ENCODE data around the gene HMGB3.
"Not testable (repeated sequence)": the region's sequence is repeated elsewhere in the genome, so short reads cannot be mapped to it uniquely, and the experiment has no call there.

The HMGB3 gene

DNA sequence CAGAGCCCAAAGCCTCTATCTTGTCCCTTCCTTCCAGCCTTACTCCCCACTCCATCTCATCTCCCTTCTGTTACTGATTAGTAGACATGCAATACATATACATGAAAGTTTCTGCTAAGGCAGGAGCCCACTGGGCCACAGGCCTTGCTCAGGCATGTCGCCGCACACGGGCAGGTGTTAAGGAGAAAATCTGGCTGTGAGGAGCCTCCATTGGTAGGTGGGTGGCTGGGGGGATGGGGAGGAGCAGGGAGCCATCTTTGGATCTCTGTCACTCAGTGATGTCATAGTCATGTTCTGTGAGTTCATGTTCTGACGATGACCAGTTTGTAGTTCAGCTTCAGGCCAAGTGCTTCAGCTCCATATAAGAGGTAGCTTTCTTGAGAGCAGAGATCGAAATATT, 2.9 kb upstream of the HMGB3 start:
- no peak for DNase-seq

DNA sequence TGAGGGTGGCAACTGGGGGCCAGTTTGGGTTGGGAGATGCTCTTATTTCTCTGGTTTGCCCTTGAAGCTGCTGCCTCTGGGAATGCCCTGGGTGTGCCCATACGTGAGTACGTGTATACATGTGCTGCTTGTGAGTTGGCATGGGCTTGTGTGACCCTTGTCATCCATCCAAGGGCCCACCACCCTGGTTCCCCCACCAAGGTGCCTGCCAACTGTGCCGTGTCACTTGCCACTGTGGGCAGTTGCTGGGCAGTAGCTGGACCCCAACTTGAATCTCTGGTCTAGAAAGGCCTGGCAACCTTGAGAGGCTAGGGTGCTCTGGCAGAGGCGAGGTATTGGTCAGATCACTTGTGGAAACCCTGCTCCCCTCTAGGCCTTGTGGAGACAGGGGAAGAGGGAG, 2.4 kb upstream of the HMGB3 start:
- DNase-seq, result no peak

DNA sequence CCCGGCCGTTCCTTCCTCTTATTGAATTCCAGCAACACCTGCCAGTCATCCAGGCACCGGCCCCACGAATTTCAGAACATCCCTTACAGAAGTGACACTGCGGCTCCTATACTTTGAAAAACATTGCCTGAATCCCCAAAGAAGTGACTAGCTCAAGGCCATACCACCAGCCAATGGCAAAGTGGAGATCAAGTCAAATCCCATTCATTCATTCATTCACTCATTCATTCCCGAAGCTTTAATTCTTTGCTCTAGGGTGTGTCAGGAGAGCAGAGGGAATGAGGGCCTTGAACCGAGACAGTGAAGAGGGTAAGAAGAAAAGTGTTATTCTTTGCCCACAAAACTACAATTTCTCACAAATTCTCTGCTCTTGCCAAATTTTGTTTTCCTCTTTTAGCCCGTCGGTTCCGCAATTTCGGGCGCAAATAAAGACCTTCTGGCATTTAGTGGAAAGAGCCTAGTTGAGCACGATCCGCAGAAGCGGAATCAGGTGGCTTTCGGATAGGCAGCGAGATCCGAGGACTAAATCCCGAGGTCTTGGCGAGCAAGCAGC, 824 bp upstream of the HMGB3 start:
- DNase-seq, result no peak

DNA sequence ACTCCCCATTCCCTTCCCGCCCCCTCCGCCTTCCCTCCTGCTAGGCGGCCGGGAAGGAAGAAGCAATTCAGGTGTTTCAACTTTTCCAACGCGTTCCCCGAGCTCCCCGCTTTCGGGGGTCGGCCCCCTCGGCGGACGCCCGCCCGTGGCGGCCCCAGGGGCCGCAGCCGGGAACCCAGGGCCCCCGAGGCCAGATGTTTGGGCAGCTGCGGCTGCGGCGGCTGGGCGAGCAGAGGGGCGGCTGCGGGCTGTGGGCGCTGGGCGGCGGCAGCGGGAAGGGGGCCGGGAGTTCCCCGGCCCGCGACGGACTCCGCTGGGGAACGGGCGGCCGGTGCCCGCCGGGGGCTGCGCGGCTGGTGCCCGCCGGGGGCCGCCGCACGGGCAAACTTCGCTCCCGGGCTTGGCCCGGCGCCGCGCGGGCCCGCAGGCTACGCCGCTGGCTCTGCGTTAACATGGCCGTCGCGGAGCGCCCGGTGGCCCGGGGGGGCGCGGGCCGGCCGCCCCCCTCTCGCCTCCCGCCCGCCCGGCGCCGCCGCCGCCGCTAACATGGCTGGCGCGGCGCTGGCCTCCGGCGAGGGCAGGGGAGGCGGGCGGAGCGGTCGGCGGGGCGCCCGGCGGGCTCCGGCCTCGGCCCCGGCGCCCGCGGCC, 510 bp downstream of the HMGB3 start:
- DNase-seq, result peak in 1 of 2 experiments; percentile 4

DNA sequence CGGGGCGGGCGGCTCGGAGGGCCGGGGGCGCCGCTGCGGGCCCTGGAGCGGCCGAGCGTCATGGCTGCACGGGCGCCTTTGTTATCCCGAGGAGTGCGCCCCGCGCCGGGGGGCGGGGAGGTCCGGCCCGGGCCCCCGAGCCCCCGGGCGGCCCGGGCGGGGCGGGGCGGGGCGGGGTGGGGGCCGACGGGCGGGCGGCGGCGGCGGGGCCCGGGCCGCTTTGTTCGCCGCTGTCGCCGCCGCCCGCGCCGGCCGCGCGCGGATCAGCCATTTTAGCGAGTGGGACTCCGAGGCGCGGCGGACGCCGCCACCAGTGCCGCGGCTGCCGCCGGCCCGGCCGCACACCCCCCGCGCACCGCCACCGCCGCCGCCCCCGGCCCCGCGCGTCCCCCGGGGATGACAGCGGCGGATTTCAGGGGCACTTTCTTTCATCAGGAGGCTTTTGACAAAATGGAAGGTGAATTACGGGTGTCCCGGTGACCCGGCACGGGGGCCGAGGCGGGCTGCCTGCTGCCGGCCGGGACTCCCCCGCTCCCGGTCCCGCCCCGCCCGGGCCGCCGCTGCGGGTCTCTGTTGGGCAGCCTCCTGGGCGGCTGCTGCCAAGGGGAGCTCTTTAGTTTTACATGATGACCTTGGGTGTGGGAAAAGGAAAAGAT, 1.2 kb downstream of the HMGB3 start:
- DNase-seq, result peak in 1 of 2 experiments; percentile 5

DNA sequence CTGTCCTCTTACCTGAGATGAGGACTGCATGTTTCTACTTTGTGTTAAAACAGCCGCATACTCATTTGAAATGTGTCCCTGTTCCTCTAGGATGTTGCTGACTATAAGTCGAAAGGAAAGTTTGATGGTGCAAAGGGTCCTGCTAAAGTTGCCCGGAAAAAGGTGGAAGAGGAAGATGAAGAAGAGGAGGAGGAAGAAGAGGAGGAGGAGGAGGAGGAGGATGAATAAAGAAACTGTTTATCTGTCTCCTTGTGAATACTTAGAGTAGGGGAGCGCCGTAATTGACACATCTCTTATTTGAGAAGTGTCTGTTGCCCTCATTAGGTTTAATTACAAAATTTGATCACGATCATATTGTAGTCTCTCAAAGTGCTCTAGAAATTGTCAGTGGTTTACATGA, 4.6 kb downstream of the HMGB3 start:
- DNase-seq, result not testable (repeated sequence)

DNA sequence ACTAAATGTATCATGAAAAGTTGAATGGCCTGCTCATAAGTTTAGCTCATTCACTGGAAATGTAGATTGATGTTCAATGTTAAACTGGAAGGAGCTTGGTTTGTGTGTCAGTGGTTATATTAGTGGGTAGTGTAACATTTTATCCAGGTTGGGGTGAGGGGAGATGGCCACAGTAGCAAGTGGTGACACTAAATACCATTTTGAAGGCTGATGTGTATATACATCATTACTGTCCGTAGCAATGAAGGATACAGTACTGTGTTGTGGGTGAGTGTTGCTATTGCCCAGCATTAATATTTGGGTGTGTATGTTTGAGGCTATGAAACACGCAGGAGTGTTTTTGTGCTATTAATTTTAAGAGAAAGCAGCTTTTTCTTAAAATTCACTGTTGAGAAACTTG, 6.3 kb downstream of the HMGB3 start:
- DNase-seq, result no peak

DNA sequence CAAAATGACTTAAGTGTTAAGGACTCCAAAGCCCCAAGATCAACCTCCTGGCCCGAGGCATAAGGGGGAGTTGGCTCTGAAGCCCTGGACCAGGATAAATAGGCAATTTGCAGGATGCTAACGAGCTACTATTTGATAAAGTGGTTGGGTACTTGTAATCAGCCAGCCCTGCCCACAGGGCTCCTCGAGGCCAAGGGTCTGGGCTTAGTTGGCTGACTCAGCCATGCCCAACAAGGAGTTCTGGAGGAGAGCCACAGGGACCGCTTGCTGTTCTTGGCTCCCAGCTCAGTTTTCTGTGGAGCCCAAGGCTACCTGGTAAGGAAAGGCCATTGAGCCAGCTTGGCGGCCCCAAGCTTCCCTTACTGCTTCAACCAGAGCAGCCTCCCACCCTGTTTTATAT, 7.8 kb downstream of the HMGB3 start:
- DNase-seq, result no peak

DNA sequence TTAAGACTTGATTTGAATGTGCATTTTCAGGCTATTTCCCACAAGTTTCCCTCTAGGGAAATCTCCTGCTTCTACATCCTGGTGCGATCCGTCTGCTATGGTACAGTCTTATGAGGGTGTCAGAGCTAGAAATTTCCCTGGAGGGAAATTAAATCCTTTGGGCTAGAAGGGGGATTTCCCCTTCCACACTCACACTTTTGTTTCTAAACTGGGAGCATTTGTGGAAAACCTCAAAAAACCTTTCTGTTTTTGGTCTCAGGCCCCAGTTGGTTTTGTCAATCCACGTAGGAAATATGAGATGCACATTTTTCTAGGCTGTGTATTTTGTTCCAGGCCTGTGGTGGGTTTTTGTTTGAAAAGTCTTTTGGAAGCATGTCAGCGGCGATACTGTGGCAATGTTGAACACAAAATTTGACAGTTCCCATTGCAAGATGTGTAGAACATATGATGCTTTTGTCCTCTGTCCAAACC, 17.8 kb downstream of the HMGB3 start:
- DNase-seq, result no peak

DNA sequence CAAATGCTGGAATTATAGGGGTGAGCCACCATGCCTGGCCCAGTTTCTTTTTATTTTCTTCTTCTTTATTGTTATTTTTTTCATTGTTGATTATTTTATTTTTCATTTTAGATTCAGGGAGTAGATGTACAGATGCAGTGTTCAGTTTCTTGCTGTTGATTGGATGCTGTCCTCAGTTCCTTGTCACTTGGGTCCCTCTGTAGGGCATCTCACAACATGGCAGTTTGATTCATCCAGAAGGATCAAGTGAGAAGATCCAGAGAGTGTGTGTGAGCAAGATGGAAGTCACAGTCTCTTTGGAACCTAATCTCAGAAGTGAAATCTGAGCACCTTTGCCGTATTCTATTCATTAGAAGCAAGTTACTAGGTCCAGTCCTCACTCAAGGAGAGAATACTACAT, 20.9 kb downstream of the HMGB3 start:
- DNase-seq, result no peak

DNA sequence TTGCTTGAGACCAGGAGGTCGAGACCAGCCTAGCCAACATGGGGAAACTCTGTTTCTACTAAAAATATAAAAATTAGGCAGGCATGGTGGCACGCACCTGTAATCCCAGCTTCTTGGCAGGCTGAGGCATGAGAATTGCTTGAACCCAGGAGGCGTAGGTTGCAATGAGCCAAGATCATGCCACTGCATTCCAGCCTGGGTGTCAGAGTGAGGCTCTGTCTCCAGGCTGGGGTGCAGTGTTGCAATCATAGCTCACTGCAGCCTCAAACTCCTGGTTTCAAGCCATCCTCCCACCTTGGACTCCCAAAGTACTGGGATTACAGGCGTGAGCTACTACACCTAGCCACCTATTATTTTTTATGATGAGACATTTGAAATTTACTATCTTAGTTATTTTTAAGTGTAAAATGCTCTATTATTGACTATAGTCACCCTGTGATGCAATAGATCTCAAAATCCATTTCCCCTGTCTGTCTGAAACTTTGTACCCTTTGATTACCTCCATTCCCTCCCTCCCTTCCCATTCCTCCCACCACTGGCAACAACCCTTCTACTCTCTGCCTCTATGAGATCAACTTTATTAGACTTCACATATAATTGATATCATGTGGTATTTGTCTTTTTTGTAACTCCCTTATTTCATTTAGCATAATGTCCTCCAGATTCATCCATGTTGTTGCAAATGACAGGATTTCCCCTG, 23.4 kb downstream of the HMGB3 start:
- no peak for DNase-seq

DNA sequence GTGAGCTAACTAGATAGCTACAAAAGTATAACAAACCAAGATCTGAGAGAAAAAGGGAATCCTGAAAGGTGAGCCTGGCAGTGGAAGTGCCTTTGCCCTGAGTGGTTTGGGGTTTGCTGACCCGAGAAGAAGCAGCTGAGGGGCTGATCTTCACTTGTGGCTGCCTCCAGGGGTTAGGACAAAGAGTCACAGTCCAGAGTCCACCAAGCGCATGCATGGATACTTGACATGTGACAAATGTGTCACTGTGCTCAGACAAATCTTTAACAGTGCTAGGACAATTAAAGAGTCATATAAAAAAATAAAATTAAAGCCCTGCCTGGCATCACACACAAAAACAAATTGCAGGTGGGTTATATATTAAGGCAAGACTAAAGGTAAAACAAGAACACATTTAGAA, 26.4 kb downstream of the HMGB3 start:
- DNase-seq, result no peak

DNA sequence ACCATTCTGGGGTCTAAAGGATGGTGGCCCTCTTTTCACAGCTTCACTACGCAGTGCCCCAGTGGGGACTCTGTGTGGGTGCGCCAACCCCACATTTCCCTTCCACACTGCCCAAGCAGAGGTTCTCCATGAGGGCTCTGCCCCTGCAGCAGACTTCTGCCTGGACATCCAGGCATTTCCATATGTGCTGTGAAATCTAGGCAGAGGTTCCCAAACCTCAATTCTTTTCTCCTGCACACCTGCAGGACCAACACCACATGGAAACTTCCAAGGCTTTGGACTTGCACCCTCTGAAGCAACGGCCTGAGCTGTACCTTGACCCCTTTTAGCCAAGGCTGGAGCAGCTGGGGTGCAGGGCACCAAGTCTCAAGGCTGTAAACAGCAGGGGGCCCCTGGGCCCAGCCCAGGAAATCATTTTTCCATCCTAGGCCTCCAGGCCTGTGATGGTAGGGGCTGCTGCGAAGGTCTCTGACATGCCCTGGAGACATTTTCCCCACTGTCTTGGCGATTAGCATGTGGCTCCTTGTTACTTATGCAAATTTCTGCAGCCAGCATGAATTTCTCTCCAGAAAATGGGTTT, 30.1 kb downstream of the HMGB3 start:
- no peak for DNase-seq

DNA sequence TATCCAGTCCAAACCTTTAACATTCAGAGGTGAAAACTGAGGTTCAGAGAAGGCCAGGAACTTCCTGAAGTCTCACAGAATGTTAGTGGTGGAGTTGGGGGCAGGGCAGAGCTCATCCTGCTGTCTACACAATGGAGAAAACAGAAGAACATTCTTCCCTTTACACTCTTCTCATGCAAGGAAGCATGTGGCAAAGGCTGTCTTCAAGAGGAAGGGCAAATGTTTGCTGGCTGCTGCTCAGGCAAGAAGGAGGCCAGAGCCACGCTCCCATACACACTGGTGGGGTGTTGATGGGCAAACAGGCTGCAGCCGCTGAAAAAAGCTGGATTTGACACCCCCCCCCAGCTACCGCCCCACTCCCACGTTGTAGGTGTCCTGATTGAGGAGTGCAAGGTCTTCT, 32.5 kb downstream of the HMGB3 start:
- no peak for DNase-seq

DNA sequence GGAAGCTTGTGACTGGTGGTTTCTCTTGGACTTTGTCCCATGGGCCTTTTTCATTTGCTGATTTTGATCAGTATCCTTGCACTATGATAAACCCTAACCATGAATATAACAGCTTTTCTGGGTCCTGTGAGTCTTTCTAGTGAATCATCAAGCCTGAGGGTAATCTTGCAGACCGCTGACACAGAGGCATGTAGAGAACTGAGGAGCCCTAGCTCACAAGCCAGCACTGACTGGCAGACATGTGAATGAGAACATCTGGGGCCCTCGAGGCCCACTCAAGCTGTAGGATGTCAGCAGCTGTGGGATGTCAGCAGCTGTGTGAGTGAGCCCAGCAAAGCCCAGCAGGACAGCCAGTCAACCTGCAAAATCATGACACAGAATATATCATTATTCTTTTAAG, 36.7 kb downstream of the HMGB3 start:
- no peak for DNase-seq

DNA sequence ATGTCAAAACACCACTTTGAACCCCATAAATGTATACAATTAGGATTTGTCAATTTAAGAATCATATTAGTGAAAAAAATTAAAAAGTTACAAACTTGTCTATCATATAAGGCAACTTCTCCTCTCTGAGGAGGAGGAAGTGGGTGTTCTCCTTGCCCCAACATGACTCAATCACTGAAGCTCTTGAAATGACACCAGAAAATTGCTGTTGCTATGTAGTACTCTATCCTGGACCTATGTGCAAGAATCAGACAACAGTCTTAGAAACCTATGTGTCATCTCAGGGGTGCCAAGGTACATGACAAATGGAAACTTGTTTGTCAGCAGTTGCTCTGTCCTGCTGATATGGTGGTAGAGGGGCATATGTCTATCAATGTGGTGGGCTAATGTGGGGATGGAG, 47.7 kb downstream of the HMGB3 start:
- no peak for DNase-seq

DNA sequence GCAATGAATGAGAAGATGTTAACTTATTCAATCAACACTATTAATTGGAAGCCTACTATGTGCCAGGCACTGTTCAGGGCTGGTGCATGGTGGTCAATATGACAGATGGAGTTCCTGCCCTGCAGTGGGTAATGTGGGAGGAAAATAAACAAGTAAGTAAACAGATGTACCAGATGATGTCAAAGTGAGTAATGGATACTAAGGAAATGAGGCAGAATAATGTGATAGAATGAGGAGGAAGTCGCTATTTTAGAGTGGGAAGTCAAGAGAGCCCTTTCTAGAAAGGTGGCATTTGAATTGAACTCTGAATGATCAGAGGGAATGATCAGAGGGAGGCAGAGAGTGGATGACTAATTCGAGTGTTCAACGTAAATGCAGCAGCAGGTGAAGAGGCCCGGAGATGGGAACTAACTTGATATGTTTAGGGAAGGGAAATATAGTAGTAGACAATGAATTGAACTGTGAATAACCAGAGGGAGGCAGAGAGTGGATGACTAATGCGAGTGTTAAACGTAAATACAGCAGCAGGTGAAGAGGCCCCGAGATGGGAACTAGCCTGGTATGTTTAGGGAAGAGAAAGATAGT, 48.3 kb downstream of the HMGB3 start:
- no peak for DNase-seq

DNA sequence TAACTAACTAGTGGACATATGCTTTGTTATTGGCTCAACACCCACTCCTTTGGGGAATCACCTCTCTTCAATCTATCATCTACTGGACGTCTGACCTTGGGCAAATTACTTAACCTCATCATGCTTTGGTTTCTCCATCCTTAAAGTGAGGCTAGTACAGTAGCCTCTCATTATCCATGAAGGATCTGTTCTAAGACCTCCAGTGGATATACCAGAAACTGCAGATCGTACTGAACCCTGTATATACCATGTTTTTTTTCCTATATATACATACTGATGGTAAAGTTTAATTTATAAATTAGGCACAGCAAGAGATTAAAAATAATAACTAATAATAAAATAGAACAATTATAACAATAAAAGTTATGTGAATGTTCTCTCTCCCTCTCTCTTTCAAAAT, 56.2 kb downstream of the HMGB3 start:
- no peak for DNase-seq
